ENCODE data around the gene SULF2. TPM values are rescaled to one million over a fixed set of nuclear protein-coding genes. Genes with fewer than 3 reads are reported as not detected.

Gene SULF2
- total RNA-seq, 1 experiment from 2014 or later = 13.0 TPM

DNA sequence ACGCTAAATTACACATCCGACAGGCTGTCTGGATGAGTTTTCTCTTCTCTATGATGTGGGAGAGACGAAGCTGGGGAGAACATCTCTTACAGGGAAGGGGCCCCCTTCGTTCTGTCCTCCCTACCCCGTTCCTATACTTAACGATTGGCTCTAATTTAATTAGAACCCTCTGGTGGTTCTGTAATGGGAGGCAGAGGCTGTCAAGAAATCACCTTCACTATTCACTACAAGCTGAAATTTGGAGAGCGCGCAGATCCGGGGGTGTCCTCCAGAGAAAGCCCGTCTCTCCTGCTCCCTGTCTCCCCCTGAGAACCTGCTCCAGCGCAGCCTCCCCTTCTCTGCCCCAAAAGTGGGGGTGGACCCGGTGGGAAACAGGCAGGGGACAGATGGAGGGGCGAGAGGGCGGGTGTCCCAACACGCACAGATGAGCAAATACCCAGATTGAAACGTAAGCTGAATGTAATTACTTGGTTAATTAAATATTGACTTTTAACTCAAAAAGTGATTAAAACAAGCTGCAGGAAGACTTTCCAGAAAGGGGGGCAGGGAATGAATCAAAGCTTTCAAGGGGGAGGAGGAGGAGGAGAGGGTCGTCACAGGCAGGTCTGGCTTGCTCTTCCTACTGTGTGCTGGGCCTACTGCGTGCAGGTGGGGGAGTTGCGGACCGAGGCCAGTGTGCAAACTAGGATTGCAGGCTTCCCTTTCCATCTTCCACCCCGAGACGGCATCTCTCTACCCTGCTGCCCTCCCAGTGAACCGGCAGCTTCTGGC is 1.3 kb downstream of the SULF2 start (continued):
- TF ChIP-seq, protein P1, sequence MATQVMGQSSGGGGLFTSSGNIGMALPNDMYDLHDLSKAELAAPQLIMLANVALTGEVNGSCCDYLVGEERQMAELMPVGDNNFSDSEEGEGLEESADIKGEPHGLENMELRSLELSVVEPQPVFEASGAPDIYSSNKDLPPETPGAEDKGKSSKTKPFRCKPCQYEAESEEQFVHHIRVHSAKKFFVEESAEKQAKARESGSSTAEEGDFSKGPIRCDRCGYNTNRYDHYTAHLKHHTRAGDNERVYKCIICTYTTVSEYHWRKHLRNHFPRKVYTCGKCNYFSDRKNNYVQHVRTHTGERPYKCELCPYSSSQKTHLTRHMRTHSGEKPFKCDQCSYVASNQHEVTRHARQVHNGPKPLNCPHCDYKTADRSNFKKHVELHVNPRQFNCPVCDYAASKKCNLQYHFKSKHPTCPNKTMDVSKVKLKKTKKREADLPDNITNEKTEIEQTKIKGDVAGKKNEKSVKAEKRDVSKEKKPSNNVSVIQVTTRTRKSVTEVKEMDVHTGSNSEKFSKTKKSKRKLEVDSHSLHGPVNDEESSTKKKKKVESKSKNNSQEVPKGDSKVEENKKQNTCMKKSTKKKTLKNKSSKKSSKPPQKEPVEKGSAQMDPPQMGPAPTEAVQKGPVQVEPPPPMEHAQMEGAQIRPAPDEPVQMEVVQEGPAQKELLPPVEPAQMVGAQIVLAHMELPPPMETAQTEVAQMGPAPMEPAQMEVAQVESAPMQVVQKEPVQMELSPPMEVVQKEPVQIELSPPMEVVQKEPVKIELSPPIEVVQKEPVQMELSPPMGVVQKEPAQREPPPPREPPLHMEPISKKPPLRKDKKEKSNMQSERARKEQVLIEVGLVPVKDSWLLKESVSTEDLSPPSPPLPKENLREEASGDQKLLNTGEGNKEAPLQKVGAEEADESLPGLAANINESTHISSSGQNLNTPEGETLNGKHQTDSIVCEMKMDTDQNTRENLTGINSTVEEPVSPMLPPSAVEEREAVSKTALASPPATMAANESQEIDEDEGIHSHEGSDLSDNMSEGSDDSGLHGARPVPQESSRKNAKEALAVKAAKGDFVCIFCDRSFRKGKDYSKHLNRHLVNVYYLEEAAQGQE (IDR thresholded peaks at IDR 0.05; ENCODE audit: low read depth) = no peak
- no peak for TF ChIP-seq EZH2phosphoT487 (IDR thresholded peaks at IDR 0.05; ENCODE audit: borderline replicate concordance)
- TF ChIP-seq, protein P2, sequence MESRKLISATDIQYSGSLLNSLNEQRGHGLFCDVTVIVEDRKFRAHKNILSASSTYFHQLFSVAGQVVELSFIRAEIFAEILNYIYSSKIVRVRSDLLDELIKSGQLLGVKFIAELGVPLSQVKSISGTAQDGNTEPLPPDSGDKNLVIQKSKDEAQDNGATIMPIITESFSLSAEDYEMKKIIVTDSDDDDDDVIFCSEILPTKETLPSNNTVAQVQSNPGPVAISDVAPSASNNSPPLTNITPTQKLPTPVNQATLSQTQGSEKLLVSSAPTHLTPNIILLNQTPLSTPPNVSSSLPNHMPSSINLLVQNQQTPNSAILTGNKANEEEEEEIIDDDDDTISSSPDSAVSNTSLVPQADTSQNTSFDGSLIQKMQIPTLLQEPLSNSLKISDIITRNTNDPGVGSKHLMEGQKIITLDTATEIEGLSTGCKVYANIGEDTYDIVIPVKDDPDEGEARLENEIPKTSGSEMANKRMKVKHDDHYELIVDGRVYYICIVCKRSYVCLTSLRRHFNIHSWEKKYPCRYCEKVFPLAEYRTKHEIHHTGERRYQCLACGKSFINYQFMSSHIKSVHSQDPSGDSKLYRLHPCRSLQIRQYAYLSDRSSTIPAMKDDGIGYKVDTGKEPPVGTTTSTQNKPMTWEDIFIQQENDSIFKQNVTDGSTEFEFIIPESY (IDR thresholded peaks at IDR 0.05; ENCODE audit: extremely low read depth, insufficient replicate concordance, low read length) = no peak

DNA sequence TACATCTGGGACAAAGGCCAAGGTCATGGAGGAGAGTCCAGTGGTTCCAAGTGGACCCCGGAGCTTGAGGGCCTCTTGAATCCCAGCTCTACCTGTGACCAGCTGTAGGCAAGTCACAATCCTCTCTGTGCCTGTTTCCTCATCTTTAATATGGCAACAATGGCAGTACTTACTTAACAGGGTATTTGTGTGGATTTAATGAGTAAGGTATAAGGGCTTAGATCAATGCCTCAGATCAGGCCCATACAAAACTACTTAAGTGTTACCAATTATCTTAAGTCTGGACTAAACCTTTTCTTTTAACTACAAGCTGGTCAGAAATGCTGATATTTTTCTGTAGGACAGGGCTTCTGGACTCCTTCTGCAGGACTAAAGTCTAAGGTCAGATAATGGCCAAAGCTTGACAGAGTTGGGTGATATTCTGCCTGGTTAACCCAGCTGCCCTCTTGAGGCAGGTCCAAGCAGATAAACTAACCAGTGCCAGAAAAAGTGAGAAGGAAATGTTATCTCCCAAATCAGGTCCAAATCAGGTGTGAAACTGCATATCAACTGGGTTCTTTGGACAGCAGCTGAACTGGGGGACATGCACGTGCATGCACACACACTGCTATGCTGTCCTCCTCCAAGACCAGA is 2.2 kb downstream of the SULF2 start:
- Histone ChIP-seq H3K79me2 (ENCODE audit: insufficient read depth, low read length) (no peaks in the 10 kb centered on the region), H3K4me3 (replicated peaks in 1 of 2; ENCODE audit: low read depth in 1 of 2, low read length in 2 of 2) (no peak overlapping the region), H3K9ac (ENCODE audit: low read length) (no peak overlapping the region), H3K4me2 (ENCODE audit: low read length) (no peak overlapping the region), H3K9me3 (ENCODE audit: control insufficient read depth in 1 of 2, insufficient read depth in 1 of 2, low read depth in 1 of 2, low read length in 2 of 2) (no peaks in the 10 kb centered on the region), H3K9me2 (ENCODE audit: insufficient read depth) (no peaks in the 10 kb centered on the region), H3K36me3 (ENCODE audit: control insufficient read depth in 1 of 2, insufficient read depth in 2 of 2, low read length in 2 of 2) (no peaks in the 10 kb centered on the region), H3K4me1 (ENCODE audit: control insufficient read depth in 1 of 2, insufficient read depth in 2 of 2, low read length in 2 of 2) (peaks cover 11 to 22% of the 10 kb centered on the region in 2 experiments), H3K27me3 (ENCODE audit: insufficient read depth, low read length) (no peaks in the 10 kb centered on the region), H3K27ac (ENCODE audit: low read depth, low read length) (no peak overlapping the region), H2AFZ (ENCODE audit: low read depth, low read length, poor library complexity, severe bottlenecking) (no peak overlapping the region), H4K20me1 (ENCODE audit: insufficient read depth) (no peaks in the 10 kb centered on the region)
- no peak for DNase-seq (ENCODE audit: low read depth, low spot score)
- intact Hi-C loops (cut with micrococcal nuclease) = no loop called here
- ChIA-PET POLR2A (no interaction called here), CTCF (interaction anchor here (1.5 to 1.7 kb wide), 2 partner anchors 837 kb away, joined by 5 read pairs; no protein-coding TSS in a partner anchor), RAD21 (ENCODE audit: low non-redundant PET in 1 of 2, low total read pairs in 2 of 2, uncharacterized antibody in 2 of 2, unreplicated experiment in 2 of 2) (no interaction called here)
- no peak for ATAC-seq
- BruUV-seq (replicated peaks) = TSS peak; percentile 63
- TF ChIP-seq, protein P1 (IDR thresholded peaks at IDR 0.05; ENCODE audit: low read depth) = no peak
- TF ChIP-seq ZNF274 (IDR thresholded peaks at IDR 0.05; ENCODE audit: low read depth, low read length) (no peak), POLR2A (IDR thresholded peaks at IDR 0.05; ENCODE audit: borderline replicate concordance, extremely low read depth, insufficient read depth, insufficient read length) (no peak), SRF (IDR thresholded peaks at IDR 0.05; ENCODE audit: low read depth) (no peak), RAD21 (IDR thresholded peaks at IDR 0.05; ENCODE audit: low read depth) (peak; percentile 32; the same call in 1 of the 2 replicates), YY1 (IDR thresholded peaks at IDR 0.05; ENCODE audit: extremely low read depth, insufficient replicate concordance, low read depth, low read length) (no peak)
- TF ChIP-seq, protein P3, sequence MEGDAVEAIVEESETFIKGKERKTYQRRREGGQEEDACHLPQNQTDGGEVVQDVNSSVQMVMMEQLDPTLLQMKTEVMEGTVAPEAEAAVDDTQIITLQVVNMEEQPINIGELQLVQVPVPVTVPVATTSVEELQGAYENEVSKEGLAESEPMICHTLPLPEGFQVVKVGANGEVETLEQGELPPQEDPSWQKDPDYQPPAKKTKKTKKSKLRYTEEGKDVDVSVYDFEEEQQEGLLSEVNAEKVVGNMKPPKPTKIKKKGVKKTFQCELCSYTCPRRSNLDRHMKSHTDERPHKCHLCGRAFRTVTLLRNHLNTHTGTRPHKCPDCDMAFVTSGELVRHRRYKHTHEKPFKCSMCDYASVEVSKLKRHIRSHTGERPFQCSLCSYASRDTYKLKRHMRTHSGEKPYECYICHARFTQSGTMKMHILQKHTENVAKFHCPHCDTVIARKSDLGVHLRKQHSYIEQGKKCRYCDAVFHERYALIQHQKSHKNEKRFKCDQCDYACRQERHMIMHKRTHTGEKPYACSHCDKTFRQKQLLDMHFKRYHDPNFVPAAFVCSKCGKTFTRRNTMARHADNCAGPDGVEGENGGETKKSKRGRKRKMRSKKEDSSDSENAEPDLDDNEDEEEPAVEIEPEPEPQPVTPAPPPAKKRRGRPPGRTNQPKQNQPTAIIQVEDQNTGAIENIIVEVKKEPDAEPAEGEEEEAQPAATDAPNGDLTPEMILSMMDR (IDR thresholded peaks at IDR 0.05 in 2 of 3, conservative IDR thresholded peaks at IDR 0.05 in 1 of 3; ENCODE audit: borderline replicate concordance in 1 of 3, insufficient read depth in 1 of 3, low read depth in 2 of 3, low read length in 2 of 3) = 0 out of 6 replicates have a peak, but pooled peaks of 2 of the 3 experiments have one; percentile 6 to 10
